Gastrocnemius medialis (tissue), 4 donors: Measurements from ENCODE around the gene POLR3E. TPM values are rescaled to one million over a fixed set of nuclear protein-coding genes. Genes with fewer than 3 reads are reported as not detected.
"Not testable (repeated sequence)": the region's sequence is repeated elsewhere in the genome, so short reads cannot be mapped to it uniquely, and the experiment has no call there.

Experiments
- ATAC-seq, 2 donors: fragments of 150-250 bp; one replicate each; pipeline ENCODE4 v1.9.1; 2016
- DNase-seq, 2 donors: peaks; one replicate each; pipeline ENCODE4 v3.0.0-alpha.2; 2019
- H3K27ac ChIP-seq, 4 donors: fragments of 200-600 bp; sonication (generic); 1 replicate in 1 of 4; 2 replicates in 3 of 4; pipeline ENCODE4 v1.5.1; 2016 to 2018; ENCODE audit warnings: mild to moderate bottlenecking in 2 of 4, moderate library complexity in 1 of 4
- H3K27me3 ChIP-seq, 3 donors: fragments of 200-600 bp; sonication (generic) in 2 of 3; 1 replicate in 1 of 3; 2 replicates in 2 of 3; pipeline versions ENCODE4 v1.5.1 to v1.6.0; 2016 to 2019; ENCODE audit warnings: mild to moderate bottlenecking in 1 of 3, moderate library complexity in 1 of 3
- H3K36me3 ChIP-seq, 2 donors: fragments of 200-600 bp; sonication (generic) in 1 of 2; one replicate each; pipeline ENCODE4 v1.5.1; 2017 to 2018
- H3K4me1 ChIP-seq, 2 donors: fragments of 200-600 bp; sonication (generic) in 1 of 2; one replicate each; pipeline ENCODE4 v1.5.1; 2016 to 2017; ENCODE audit warnings: mild to moderate bottlenecking in 2 of 2
- H3K4me3 ChIP-seq, 4 donors: fragments of 200-600 bp; sonication (generic) in 3 of 4; 1 replicate in 1 of 4; 2 replicates in 3 of 4; pipeline ENCODE4 v1.5.1; 2016 to 2019; ENCODE audit warnings: mild to moderate bottlenecking in 2 of 4
- H3K9me3 ChIP-seq, 3 donors: fragments of 200-600 bp; sonication (generic) in 2 of 3; 1 replicate in 1 of 3; 2 replicates in 2 of 3; pipeline ENCODE4 v1.5.1; 2016 to 2019
- POLR2A ChIP-seq, 2 donors: fragments of 450-650 bp; IDR thresholded peaks; one replicate each; pipeline ENCODE4 v1.6.1; 2017; ENCODE audit warnings: antibody characterized with exemption in 2 of 2, mild to moderate bottlenecking in 2 of 2, moderate library complexity in 2 of 2
- in situ Hi-C, 4 donors: fragments of 200-750 bp; cut with MboI; loops; one replicate each; pipeline versions ENCODE4 v1.15.0 to v1.8.0; 2017; ENCODE audit warnings: low sequenced_read_pairs in 4 of 4
- intact Hi-C: fragments of 100-400 bp; cut with DNase I; formaldehyde crosslinking; loops from one replicate; pipeline ENCODE4 v1.15.1; 2023; ENCODE audit warnings: low total_unique reads
- total RNA-seq, 4 donors: library from RNA; depleted of rRNA; stranded (reverse); fragments of >200 nt; gene quantifications; one replicate each; pipeline versions ENCODE4 v1.1.0 to v1.2.3, GENCODE V29; 2016
- TF ChIP-seq, protein P1 (sequence below), 5 experiments: fragments of 450-650 bp in 3 of 5; fragments of 200-600 bp in 2 of 5; sonication (generic) in 2 of 5; IDR thresholded peaks in 4 of 5; conservative IDR thresholded peaks in 1 of 5; 1 replicate in 4 of 5; 2 replicates in 1 of 5; pipeline ENCODE4 v1.5.1; 2016 to 2019; ENCODE audit warnings: antibody characterized with exemption in 5 of 5, mild to moderate bottlenecking in 3 of 5, moderate library complexity in 3 of 5

POLR3E gene
- total RNA-seq, 4 donors from 2014 or later = 105 to 182 (median 116) TPM

DNA sequence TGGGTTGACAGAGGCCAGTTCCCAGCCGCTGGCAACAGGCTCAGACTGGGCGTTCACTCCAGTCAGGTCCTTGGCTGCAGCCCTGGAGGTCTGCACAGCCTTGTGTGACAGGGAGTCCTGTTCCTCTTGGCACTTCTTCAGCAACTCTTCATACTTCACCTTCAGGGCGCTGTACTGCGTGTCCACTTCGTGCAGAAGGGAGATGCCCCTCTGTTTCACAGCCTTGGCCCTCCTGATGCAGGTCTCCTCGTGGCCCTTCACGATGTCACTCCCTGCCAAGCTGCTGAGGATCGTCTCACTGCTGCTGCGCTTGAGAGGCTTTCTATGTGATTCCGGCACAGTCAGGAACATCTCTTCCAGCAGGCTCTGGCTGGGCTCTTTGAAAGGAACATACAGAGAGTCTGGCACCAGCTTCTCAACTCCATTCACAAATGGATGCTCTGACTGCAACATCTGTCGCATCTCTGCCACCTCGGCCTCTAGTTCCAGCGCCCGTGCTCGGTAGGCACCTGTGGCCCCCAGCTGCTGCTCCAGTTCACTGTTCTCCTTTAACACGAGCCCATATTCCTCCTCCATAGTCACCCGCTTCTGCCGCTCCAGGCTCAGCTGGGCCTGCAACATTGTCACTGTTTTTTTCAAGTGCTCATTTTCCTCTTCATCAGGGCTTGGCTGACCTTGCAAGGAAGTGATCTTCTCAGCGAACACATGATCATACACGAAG, 50.1 kb downstream of the POLR3E start:
- intact Hi-C loops (no loop called here), in situ Hi-C loops (loop anchor here in 1 of 4 donors (25.0 kb wide), 1 partner anchor 1160 kb away; no protein-coding TSS in a partner anchor)
- H3K4me3 ChIP-seq = no peak overlapping the region
- H3K27ac ChIP-seq = no peak overlapping the region
- H3K4me1 ChIP-seq = no peaks in the 10 kb centered on the region
- H3K9me3 ChIP-seq = no peaks in the 10 kb centered on the region
- TF ChIP-seq, protein P1, sequence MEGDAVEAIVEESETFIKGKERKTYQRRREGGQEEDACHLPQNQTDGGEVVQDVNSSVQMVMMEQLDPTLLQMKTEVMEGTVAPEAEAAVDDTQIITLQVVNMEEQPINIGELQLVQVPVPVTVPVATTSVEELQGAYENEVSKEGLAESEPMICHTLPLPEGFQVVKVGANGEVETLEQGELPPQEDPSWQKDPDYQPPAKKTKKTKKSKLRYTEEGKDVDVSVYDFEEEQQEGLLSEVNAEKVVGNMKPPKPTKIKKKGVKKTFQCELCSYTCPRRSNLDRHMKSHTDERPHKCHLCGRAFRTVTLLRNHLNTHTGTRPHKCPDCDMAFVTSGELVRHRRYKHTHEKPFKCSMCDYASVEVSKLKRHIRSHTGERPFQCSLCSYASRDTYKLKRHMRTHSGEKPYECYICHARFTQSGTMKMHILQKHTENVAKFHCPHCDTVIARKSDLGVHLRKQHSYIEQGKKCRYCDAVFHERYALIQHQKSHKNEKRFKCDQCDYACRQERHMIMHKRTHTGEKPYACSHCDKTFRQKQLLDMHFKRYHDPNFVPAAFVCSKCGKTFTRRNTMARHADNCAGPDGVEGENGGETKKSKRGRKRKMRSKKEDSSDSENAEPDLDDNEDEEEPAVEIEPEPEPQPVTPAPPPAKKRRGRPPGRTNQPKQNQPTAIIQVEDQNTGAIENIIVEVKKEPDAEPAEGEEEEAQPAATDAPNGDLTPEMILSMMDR (IDR thresholded peaks at IDR 0.05 in 4 of 5, conservative IDR thresholded peaks at IDR 0.05 in 1 of 5) = no peak
- TF ChIP-seq POLR2A (IDR thresholded peaks at IDR 0.05) = no peak
- peak in 1 of 2 donors; percentile 21 for ATAC-seq
- no peaks in the 10 kb centered on the region for H3K27me3 ChIP-seq
- H3K36me3 ChIP-seq = peaks cover 0 to 32% of the 10 kb centered on the region in 2 donors
- no peak for DNase-seq

DNA sequence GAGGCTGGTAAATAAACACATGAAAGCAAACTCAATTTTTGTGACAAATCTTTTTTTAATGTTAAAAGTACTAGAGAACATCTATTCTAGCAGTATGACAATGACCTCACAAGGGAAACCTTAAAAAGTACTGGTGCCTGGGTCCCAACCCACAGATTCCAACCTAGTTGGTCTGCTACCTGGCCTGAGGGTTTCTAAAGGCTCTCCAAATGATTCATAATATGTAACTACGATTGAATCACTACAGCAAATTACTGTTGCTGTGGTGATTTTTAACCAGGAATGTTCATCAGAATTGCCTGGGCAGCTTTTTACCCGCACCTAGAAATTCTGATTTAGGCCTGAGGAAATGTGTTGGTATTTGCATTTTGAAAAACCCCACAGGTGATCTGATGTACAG, 51.1 kb downstream of the POLR3E start:
- H3K4me3 ChIP-seq = no peak overlapping the region
- no peaks in the 10 kb centered on the region for H3K4me1 ChIP-seq
- in situ Hi-C loops (loop anchor here in 1 of 4 donors (25.0 kb wide), 1 partner anchor 1161 kb away; no protein-coding TSS in a partner anchor), intact Hi-C loops (no loop called here)
- no peaks in the 10 kb centered on the region for H3K9me3 ChIP-seq
- no peak for DNase-seq
- TF ChIP-seq, protein P1 (IDR thresholded peaks at IDR 0.05 in 4 of 5, conservative IDR thresholded peaks at IDR 0.05 in 1 of 5) = no peak
- no peak for TF ChIP-seq POLR2A (IDR thresholded peaks at IDR 0.05)
- no peaks in the 10 kb centered on the region for H3K27me3 ChIP-seq
- peaks cover 0 to 32% of the 10 kb centered on the region in 2 donors for H3K36me3 ChIP-seq
- no peak for ATAC-seq
- H3K27ac ChIP-seq = no peak overlapping the region

DNA sequence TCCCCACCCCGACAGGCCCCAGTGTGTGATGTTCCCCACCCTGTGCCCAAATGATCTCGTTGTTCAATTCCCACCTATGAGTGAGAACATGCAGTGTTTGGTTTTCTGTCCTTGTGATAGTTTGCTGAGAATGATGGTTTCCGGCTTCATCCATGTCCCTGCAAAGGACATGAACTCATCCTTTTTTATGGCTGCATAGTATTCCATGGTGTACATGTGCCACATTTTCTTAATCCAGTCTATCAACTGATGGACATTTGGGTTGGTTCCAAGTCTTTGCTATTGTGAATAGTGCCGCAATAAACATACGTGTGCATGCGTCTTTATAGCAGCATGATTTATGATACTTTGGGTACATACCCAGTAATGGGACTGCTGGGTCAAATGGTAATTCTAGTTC, 53.8 kb downstream of the POLR3E start:
- H3K27me3 ChIP-seq, H3K27ac ChIP-seq, DNase-seq, H3K4me1 ChIP-seq, H3K4me3 ChIP-seq, in situ Hi-C loops, H3K9me3 ChIP-seq, intact Hi-C loops, ATAC-seq: not testable (repeated sequence)
- H3K36me3 ChIP-seq = peaks cover 0 to 32% of the 10 kb centered on the region in 2 donors

DNA sequence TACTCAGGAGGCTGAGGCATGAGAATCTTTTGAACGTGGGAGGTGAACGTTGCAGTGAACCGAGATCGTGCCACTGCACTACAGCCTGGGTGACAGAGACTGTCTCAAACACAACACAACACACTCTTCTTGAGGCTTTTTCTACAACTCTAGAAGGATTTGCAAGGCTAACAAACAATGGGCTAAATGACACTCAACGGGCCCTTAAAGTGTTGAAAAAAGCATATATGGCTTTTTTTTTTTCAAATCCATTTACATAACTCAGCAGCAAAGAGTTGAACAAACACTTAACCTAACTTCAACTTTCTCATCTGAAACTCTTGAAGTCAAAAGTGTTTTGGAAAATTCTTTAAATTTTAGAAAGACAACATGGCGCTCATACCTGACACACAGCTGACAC, 54.9 kb downstream of the POLR3E start:
- Histone ChIP-seq H3K27me3 (no peaks in the 10 kb centered on the region), H3K4me1 (no peaks in the 10 kb centered on the region), H3K27ac (no peak overlapping the region), H3K36me3 (peaks cover 0 to 24% of the 10 kb centered on the region in 2 donors), H3K4me3 (no peak overlapping the region), H3K9me3 (no peaks in the 10 kb centered on the region)
- in situ Hi-C loops = no loop called here
- intact Hi-C loops = no loop called here
- no peak for DNase-seq
- no peak for ATAC-seq
- TF ChIP-seq, protein P1 (IDR thresholded peaks at IDR 0.05 in 4 of 5, conservative IDR thresholded peaks at IDR 0.05 in 1 of 5) = no peak
- TF ChIP-seq POLR2A (IDR thresholded peaks at IDR 0.05) = no peak

DNA sequence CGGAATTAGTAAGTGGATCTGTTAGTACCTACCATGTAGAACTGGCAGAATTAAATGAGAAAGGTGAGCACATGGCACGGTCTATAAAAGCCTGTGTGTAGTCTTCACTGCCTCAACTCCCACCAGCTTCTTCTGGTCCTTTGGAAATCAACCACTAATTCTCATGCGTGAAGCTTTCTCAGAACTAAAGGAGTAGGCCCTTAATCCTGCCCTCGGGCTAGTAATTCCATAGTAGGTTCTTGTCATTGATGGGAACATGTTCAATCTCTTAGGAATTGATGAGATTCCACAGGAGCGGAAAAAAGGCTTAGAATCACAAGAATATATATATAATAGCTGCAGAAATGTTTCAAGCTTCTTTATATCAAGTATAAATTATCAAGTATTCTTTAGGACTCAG, 55.5 kb downstream of the POLR3E start:
- Histone ChIP-seq H3K27me3 (no peaks in the 10 kb centered on the region), H3K4me3 (no peak overlapping the region), H3K27ac (no peak overlapping the region), H3K4me1 (no peaks in the 10 kb centered on the region), H3K36me3 (peaks cover 0 to 19% of the 10 kb centered on the region in 2 donors), H3K9me3 (no peaks in the 10 kb centered on the region)
- TF ChIP-seq, protein P1 (IDR thresholded peaks at IDR 0.05 in 4 of 5, conservative IDR thresholded peaks at IDR 0.05 in 1 of 5) = no peak
- no peak for TF ChIP-seq POLR2A (IDR thresholded peaks at IDR 0.05)
- intact Hi-C loops (no loop called here), in situ Hi-C loops (no loop called here)
- ATAC-seq (no peak), DNase-seq (no peak)
